ENCODE results near the gene FGF3.

GRCh38 chr11:69818231-69818602 is 999 bp downstream of the FGF3 start:
- no peak for TF ChIP-seq EZH2 (IDR thresholded peaks at IDR 0.05; ENCODE audit: insufficient read depth, poor library complexity, severe bottlenecking)
- TF ChIP-seq EZH2phosphoT487 (IDR thresholded peaks at IDR 0.05; ENCODE audit: insufficient read depth, low read depth), result no peak

All from GM23248 (cell line).